GM23338 (cell line): ENCODE measurements around the gene DHRS13.

Experiments used
- CTCF ChIP-seq, 2 experiments: fragments of 200-600 bp in 1 of 2; sonication (generic) in 1 of 2; conservative IDR thresholded peaks; 2 replicates each; pipeline versions ENCODE4 v1.5.1 to v1.6.1; 2016 to 2017; ENCODE audit warnings: antibody characterized with exemption in 2 of 2, low read depth in 2 of 2, mild to moderate bottlenecking in 2 of 2, moderate library complexity in 1 of 2
- EZH2 ChIP-seq: fragments of 200-600 bp; sonication (generic); IDR thresholded peaks from one replicate; pipeline ENCODE4 v1.8.0; 2017; ENCODE audit warnings: antibody characterized with exemption, mild to moderate bottlenecking, low read depth; ENCODE audit not compliant: unreplicated experiment
- REST ChIP-seq: IDR thresholded peaks from one replicate; pipeline ENCODE4 v1.6.1; 2018; ENCODE audit warnings: antibody characterized with exemption; ENCODE audit not compliant: unreplicated experiment

GRCh38 chr17:28935744-28936460, 33.0 kb upstream of the DHRS13 start:
- TF ChIP-seq CTCF (conservative IDR thresholded peaks at IDR 0.05; ENCODE audit: low read depth in 2 of 2) (no peak), REST (no peak), EZH2 (no peak)
